SIG-M5 (cell line): ENCODE measurements around the gene POLG.

Experiments
- DNase-seq: peaks from one replicate; lab custom pipeline; 2025; lab: John Stamatoyannopoulos, UW

The POLG gene

GRCh38 chr15:89326316-89326715, 8.3 kb downstream of the POLG start:
- DNase-seq = no peak

DNA sequence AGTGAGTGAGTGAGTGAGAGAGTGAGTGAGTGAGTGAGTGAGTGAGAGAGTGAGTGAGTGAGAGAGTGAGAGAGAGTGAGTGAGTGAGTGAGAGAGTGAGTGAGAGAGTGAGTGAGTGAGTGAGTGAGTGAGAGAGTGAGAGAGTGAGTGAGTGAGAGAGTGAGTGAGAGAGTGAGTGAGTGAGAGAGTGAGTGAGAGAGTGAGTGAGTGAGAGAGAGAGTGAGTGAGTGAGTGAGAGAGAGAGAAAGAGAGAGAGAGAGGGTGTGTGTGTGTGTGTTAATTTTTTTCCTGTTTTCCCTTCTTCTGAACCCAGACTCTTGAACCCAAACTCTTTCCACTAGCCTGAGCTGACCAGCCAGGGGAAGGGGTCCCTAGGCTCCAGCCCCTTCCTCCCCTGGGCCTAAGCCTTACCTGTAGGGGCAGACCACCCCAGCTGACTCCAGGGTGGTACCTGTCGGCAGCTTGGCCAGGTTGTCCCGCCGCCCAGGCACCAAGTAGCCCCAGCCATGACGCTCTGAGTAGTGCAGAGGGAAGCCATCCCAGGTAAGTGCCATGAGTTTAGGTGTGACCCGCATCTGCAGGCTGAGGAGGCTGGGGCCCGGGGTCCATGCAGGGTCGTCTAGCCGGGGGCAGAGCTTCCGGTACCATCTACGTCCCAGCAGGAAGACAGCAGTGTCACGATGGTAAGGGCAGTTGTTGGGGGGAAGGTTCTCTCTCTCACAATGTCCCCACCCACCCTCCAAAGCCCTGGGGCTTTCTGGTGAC, 9.4 kb downstream of the POLG start:
- DNase-seq = no peak

GRCh38 chr15:89323825-89324224, 10.8 kb downstream of the POLG start:
- no peak for DNase-seq

DNA sequence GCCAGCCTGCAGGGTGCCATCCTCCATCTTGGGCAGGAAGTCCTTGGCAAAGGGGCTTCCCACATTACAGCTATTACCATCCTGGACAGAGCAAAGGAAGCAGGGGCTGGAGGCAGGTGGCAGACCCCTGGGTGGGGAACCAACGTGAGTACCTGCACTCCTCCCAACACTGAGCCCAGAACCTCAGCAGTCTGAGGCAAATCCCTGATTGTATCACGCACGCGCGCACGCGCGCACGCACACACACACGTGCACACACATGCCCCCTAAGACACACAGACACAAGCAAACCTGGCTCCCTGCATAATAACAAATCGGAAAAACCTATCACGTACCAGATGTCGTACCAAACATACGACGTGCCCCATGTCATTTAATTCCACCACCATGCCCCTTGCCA, 11.8 kb downstream of the POLG start:
- no peak for DNase-seq

- DNase-seq = no peak
Measured at GRCh38 chr15:89321521-89322410, 12.9 kb downstream of the POLG start.

- no peak for DNase-seq
Measured at GRCh38 chr15:89320200-89320599, 14.4 kb downstream of the POLG start.

- no peak for DNase-seq
Measured at GRCh38 chr15:89319678-89320077, 14.9 kb downstream of the POLG start.

DNA sequence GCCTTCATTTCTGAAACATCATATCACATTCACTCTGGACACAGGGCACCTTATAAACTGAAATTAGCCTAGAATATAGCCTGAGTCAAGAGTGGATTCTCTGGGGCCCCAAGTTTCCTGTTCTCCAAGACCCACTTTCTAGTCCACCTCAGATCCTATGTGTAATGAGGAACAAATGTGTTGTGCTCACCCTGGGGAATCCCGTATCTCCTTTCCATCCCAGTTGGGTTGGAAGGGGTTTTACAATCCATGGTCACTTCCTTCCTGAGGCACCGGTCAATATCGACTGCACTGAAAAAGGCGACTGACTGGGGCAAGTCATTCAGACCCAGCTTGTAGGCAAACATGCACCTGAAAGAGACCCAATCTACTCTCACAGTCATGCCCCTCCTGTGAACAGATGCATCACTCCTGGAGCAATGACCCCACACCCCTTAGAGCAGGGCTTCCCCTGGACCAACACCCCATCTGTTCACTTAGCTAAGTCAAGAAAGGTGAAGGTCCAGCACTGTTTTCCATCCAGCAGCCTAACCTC, 17.4 kb downstream of the POLG start:
- DNase-seq = no peak

DNA sequence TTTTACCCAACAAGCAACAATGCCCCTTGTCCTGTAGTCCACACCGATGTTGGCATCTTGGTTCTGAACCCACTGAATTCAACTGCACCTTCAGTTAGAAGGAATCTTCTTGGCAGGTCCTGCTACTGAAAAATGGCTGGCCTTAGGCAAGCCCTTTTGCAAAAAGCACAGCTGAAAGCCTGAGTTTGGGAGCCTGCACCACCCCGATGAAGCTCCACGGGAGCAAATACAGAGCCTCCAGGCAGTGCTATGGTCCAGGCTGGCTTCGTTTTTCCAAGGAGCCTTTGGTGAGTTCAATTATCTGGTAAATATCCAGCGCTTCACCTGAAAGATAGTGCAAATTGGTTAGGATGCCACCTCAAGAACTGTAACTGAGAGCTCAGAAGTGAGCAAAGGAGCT, 18.1 kb downstream of the POLG start:
- no peak for DNase-seq

DNA sequence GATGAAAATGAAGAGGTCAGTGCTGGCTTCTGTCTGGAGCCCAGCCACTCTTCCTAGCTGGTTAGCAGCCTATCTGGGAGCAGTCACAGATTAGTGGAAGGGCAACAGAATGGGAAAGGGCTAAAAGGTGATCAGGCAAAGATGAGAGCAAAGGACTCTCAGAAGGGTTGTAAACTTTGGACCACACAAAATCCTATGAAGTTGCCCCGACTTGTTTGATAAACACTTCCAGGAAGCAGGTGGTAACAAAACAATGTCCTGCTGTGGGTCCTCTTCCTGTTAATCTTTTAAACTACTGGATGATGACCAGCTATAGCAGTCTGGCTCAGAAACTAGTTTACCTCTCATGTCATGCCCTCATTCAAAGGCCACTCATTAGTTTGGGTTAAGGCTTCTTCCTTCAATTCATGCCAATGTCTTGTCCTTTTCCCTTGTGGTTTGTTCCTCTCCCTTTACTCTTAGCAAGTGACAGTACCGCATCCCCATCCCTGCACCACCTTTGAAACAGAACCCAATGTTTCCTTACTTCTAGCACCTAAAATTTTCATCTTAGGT, 19.2 kb downstream of the POLG start:
- DNase-seq = no peak

DNA sequence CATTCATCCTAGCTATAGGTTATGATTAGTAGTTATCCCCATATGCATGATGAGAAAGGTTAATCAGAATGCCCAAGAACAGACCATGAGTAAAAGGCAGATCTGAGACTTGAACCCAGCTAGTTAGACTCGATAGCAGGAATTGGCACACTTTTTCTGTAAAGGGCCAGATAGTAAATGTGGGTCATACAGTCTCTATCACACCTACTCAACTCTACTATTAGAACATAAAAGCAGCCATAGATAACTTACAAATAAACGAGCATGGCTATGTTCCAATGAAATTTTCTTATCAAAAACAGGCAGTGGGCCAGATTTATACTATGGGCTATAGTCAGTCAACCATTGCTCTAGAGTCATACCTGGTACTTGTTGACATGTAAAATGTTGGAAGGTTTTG, 24.6 kb downstream of the POLG start:
- DNase-seq = no peak

DNA sequence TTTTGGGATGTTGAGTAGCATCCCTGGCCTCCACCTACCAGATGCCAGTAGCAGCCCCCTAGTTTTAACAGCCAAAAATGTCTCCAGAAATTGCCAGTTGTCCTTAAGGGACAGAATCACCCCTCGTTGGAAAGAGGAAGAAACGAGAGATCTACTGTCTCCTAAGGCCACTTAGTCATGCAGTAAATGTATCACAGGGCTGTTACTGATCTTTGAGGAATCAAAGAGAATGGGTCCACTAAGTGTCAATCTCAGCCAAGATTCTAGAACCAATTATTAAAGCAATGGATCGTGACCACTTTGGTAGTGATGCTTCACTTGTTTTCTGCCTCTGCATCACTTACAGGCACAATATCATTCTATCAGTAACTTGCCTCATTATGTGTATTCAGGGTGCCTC, 26.4 kb downstream of the POLG start:
- no peak for DNase-seq

DNA sequence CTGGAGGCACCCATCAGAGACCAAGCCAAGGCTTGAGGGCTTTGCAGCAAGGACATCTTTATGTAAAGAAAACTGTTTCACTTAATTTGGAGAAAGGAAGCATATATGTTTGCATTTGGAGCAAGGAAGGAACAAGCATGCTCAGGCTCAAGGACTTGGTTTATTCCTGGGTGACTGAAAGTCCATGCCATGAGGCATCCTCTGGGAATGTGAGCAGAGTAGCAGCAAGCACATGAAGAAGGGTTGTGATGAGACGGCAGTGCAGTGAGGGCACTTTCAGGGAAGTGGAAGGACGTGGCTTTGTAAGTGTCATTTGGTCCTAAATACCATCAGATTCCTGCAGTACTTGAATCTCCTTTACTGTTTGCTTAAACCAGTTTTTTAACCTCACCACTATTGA, 26.8 kb downstream of the POLG start:
- DNase-seq = no peak

GRCh38 chr15:89307046-89307587, 27.5 kb downstream of the POLG start:
- DNase-seq = no peak

- DNase-seq = no peak
Measured at GRCh38 chr15:89305395-89305794, 29.2 kb downstream of the POLG start.

DNA sequence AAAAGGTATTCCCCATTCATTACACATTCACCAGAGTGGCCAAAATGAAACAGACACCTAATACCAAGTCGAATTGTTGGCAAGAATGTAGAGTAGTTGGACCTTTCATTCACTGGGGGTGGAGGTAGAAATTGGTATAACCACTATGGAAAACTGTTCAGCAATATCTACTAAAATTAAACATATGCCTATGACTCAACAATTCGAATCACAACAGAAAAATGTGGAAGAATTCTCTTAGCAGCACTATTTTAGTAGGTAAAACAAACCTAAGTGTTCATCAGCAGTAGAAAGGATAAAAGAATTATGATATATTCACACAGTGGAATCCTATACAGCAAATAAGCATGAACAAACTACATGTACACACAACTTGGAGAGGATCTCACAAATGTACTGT, 30.6 kb downstream of the POLG start:
- DNase-seq = no peak

DNA sequence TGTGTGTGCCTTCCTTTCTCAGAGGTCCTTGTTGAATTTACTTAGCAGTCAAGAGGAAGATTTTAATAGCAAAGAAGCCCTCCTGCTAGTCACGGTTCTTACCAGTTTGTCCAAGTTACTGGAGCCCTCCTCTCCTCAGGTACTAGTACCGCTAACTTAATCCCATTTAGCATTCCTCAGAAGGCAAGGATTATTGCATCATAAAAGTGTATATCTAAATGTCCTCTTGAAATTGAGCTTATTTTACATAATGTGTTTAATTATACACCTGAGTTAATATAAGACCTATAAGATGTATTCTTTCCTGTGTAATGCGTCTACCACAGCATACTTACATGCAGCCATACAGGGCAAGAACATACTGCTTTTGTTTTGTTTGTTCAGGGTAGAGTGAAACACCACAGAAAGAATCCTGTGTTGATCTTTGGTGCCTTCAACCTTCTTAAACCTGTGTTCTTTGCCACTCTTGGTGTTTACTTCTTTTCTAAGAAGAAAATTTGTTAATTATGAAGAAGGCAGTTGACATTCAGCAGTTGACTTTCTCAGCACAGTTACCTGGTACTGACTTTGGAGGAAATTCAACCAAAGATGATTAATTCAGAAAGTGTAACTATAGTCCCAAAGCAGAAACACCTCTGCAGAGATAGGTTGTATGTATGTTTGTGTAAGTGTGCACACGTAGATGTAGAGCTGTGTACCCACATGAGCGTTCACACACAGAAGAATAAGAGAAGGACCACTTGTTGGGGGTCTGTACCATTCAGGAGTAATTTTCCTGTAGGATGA, 33.1 kb downstream of the POLG start:
- DNase-seq = no peak

- no peak for DNase-seq
Measured at GRCh38 chr15:89299896-89300295, 34.7 kb downstream of the POLG start.

DNA sequence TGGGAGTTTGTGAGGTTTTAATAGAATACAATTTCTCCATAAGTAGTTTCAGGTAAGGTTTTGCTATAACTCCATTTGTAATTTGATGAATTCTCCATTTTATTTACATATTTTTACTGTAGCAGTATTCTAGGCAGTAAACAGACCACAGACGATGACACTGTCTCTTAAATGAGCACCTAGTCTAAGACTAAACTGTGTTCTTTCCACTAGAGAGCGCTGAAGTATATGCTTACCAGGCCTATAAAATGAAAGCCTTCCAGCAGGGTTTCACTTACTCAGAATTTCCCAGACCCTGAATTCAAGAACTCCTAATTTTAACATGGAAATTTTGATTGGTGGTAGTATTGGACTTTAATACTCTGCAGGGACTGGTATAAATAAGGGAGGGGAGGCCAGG, 41.6 kb downstream of the POLG start:
- DNase-seq = no peak

- DNase-seq = no peak
Measured at GRCh38 chr15:89291934-89292438, 42.6 kb downstream of the POLG start.

- no peak for DNase-seq
Measured at GRCh38 chr15:89283201-89283600, 51.4 kb downstream of the POLG start.

GRCh38 chr15:89282631-89283030, 52.0 kb downstream of the POLG start:
- DNase-seq = no peak
